HG03097 (cell line): ENCODE data around the gene ABTB2.

Experiments
- ATAC-seq: cut with Tn5 transposase; IDR thresholded peaks from one replicate; pipeline ENCODE4 v1.9.1; 2021; ENCODE audit not compliant: unreplicated experiment, low FRiP score

The ABTB2 gene

DNA sequence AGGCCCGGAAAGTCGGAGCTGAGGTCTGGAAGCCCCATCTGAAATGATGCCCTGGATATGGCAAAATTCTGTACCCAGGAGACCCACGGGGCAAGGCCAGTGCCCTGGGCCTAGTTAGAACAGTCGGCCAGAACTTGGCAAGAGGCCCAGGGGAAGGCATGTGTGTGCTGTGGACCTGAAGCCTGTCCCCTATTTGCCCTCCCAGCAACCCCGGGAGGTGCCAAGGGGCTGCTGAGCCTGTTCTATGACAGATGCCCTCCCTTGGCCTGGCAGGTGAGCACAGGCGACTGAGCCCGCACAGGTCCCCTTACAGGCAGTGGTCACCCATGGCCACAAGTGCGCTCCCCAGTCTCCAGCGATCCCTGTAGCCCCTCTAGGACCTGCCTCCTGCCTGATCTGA lies 200.6 kb downstream of the ABTB2 start:
- ATAC-seq: no peak

DNA sequence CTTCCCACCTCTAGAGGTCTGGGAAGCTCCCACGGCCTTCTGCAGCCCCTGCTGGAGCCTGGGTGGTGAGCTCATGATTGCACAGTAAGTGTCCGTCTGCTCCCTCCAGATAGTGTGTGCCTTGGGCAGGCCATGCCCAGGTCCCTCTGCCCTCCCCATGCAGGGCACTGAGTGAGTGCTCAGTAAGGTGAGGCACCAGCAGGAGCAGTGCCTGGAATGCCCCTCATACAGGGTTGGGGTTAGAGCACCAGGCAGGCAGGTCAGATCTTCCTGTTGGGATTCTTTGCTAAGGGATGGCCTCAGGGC lies 202.1 kb downstream of the ABTB2 start:
- no peak for ATAC-seq

GRCh38 chr11:34155057-34155756 lies 202.6 kb downstream of the ABTB2 start:
- no peak for ATAC-seq

- peak; percentile 61 for ATAC-seq
Measured at GRCh38 chr11:34154059-34154875, 203.5 kb downstream of the ABTB2 start.

GRCh38 chr11:34151916-34152845 lies 205.6 kb downstream of the ABTB2 start:
- ATAC-seq: no peak

DNA sequence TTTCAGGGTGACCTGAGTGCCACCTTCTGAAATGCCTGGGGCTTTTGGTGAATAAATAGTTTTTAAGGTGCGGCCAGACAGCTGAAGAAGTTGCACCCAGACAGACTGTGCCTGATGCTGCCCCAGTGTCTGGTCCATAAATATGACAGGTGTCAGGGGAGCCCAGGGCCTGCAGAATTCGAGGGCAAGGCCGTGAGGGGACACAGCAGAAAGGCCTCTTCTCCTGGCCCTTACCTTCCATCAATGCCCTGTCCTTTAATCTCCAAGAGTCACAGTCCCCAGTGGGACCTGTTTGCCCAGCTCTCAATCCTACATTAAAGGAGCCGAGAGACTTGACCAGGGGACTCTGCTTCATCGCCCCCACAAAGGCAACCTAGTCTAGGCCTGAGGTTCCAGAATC lies 206.6 kb downstream of the ABTB2 start:
- ATAC-seq: no peak

- ATAC-seq: no peak
Measured at GRCh38 chr11:34150494-34151151, 207.2 kb downstream of the ABTB2 start.

DNA sequence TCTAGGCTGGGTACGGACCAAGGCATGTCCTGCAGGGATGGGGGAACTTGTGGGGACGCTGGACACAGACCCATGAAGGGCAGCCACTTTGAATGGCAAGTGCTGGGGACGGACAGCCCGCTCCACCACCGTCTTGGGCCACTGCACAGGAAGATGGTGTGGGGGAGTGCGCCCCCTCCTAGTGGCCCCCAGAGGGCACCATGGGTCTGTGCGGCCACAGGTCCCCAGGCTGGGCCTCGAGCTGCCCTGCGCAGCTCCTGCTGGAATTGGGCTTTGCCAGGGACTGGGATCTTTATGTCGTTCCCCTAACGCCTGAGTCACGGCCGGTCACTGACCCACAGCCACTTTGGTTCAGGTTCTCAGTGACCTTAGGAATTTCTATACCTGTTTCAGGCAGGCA lies 208.0 kb downstream of the ABTB2 start:
- no peak for ATAC-seq

GRCh38 chr11:34149274-34149673 lies 208.5 kb downstream of the ABTB2 start:
- ATAC-seq: no peak

GRCh38 chr11:34148504-34149165 lies 209.2 kb downstream of the ABTB2 start:
- ATAC-seq: no peak

- ATAC-seq: no peak
Measured at GRCh38 chr11:34147581-34147980, 210.2 kb downstream of the ABTB2 start.

DNA sequence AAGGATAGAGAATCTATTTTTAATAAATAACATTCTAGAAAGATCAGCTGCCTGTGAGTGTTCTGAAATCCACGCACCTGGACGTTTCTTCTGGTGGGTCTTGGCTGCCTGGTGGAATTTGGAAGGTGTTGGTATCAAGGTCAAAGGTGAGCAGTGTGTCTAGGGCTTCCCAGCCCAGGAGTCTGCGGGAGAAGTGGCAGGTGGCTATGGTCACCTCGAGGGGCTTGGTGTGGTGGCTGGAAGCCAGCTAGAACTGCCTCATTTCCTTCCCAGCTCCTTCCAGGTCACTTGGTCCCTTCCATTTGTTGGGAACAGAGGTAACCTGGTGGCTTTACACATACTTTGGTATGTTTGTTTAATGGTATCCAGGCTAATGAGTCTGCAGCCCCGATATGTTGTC lies 210.9 kb downstream of the ABTB2 start:
- no peak for ATAC-seq

GRCh38 chr11:34146411-34146810 lies 211.4 kb downstream of the ABTB2 start:
- ATAC-seq: no peak

- ATAC-seq: no peak
Measured at GRCh38 chr11:34145847-34146381, 211.9 kb downstream of the ABTB2 start.

GRCh38 chr11:34145073-34145472 lies 212.7 kb downstream of the ABTB2 start:
- ATAC-seq: no peak

DNA sequence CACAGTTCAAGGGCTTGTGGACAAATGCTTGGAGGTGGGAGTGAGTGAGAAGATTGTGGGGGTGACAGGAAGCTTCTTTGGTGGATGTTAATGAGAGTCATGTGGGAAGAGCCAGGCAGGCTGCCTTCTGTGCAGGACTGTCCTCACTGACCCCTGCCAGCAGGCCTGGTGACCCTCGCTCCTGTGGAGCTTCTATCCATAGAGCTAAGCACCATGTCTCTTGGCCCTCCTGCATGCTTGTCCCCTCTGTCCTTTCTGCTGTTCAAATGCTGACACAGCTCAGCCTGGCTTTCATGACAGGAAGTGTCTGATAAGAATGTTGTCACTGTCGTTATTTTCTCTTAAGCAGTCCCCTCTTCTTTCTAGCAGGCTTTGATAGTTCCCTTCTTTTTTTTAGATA lies 214.8 kb downstream of the ABTB2 start:
- ATAC-seq: no peak

DNA sequence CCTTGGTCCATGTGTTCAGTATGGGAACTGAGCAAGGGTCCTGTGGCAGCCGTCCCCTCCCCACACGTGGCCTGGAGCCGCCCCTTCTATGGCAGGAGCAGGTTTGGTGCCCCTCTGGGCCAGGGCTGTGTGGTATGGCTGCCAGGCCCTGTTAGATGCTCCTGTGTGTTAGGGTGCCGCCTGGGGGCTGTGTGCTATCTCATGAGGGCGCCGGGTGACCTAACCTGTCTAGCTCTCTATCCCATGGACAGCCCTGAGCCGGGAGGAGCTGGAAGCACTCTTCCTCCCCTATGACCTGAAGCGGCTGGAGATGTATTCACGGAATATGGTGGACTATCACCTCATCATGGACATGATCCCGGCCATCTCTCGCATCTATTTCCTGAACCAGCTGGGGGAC lies 217.7 kb downstream of the ABTB2 start:
- no peak for ATAC-seq

DNA sequence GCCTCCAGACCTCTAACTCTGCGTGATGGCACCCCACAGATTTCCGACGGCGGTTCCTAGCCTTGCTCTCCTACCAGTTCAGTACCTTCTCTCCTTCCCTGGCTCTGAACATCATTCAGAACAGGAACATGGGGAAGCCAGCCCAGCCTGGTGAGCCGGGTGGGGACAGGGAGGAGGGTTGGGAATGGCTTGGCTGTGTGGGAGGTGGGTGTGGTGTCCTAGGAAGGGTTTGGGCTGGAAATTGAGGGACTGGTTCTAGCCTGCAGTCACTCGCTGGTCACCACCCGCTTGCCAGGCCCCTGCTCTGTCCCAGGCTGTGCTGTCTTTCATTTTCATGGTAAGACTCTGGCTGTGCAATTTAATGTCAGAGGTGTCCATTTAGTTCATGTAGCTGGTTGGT lies 218.5 kb downstream of the ABTB2 start:
- ATAC-seq: no peak

- ATAC-seq: no peak
Measured at GRCh38 chr11:34136420-34136819, 221.4 kb downstream of the ABTB2 start.

DNA sequence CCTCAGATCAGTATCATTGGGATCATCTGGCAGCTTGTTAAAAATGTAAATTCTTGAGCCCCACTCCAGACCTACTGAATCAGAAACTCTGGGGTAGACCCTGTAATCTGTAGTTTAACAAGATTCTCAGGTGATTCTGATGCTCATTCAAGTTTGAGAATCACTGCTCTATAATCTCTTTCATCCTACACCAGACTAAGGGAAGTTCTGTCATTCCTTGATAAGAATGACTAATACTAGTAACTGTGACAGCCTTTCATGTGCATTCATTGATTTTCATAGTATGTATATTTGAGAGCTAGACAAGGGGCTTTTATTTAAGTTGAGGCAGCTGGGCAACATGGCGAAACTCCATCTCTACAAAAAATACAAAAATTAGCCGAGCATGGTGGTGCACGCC lies 222.4 kb downstream of the ABTB2 start:
- ATAC-seq: no peak
